Cardiac muscle cell (in vitro differentiated cells and primary cell): Measurements from ENCODE around the gene ACE. TPM values are rescaled to one million over a fixed set of nuclear protein-coding genes. Genes with fewer than 3 reads are reported as not detected.

Experiments
- DNase-seq, 2 donors: peaks; one replicate each; pipeline versions ENCODE4 v3.0.0 to v3.0.0-alpha.2; 2010 to 2017; ENCODE audit warnings: low read depth in 1 of 2, low spot score in 1 of 2
- H3K27ac ChIP-seq: fragments of 200-600 bp; sonication (generic); 2 replicates; pipeline ENCODE4 v1.5.1; 2016
- H3K27me3 ChIP-seq: fragments of 200-600 bp; sonication (generic); 2 replicates; pipeline ENCODE4 v1.6.0; 2016; ENCODE audit warnings: control low read depth
- H3K36me3 ChIP-seq: fragments of 200-600 bp; sonication (generic); 2 replicates; pipeline ENCODE4 v1.5.1; 2016; ENCODE audit warnings: control low read depth
- H3K4me1 ChIP-seq: fragments of 200-600 bp; sonication (generic); 2 replicates; pipeline ENCODE4 v1.8.1; 2017; ENCODE audit warnings: low read depth, mild to moderate bottlenecking, mixed run types
- H3K4me3 ChIP-seq: fragments of 200-600 bp; sonication (generic); 2 replicates; pipeline ENCODE4 v1.5.1; 2016; ENCODE audit warnings: mild to moderate bottlenecking
- H3K9me3 ChIP-seq: fragments of 200-600 bp; sonication (generic); 2 replicates; pipeline ENCODE4 v1.5.1; 2017; ENCODE audit warnings: low read depth, mild to moderate bottlenecking, control low read depth
- polyA plus RNA-seq: library from polyadenylated mRNA; unstranded; fragments of >200 nt; fragmentation: Nextera tagmentation; extraction: Ambion mirVana; gene quantifications from 2 replicates; pipeline ENCODE4 v1.2.1, GENCODE V29; 2016
- total RNA-seq: library from RNA; depleted of rRNA; stranded (reverse); fragments of >200 nt; gene quantifications from 2 replicates; pipeline ENCODE4 v1.2.3, GENCODE V29; 2016
- TF ChIP-seq, protein P1 (sequence below): IDR thresholded peaks from 2 replicates; pipeline ENCODE4 v1.5.1; 2012; ENCODE audit warnings: low read depth, mild to moderate bottlenecking, low read length

ACE gene
- total and polyA plus RNA-seq, 2 experiments from 2014 or later, result 1.8 to 3.2 TPM

DNA sequence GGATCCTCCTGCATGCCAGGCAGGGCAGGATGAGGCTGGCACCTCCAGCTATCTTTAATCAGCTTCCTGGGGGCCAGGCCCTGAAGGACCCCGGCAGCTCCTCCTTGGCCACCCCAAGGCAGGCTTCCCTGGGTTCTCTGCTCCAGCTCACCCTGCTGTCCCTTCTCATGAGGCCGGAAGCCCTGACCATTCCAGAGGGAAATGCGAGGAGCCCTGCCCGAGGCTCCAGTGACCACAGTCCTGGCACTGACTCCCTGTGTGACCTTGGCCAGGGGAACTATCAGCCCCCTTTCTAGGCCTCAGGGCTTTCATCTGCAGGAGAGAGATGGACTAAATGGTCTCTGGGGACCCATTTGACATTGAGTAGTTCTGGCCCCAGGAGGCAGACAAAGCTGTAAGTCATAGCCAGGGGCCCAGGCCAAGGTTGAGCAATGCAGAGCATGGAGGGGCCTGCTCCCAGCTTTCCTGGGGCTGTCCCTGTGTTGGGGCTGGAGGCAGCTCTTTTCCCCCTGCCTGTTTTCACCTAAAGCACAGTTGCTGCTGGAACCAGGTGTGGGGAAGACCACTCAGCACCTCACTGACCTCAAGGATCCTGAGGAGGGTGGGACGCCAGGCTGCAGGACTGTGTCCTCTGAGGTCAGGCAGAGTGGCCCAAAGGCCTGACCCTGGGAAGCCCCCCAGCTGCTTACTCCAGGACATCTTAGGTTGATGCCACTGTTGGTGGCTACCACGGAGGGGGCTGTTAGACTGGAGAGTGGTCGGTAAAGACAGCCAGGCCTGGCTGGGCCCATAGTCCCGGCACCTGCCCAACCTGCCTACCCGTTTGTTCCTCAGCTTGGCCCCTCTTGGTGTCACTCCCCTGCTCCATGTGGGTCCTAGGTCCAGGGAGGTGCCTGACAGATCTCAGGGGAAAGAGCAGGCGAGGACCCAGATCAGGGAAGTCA is 54.4 kb downstream of the ACE start:
- Histone ChIP-seq H3K36me3 (no peaks in the 10 kb centered on the region), H3K27me3 (no peaks in the 10 kb centered on the region), H3K9me3 (no peaks in the 10 kb centered on the region), H3K4me1 (no peaks in the 10 kb centered on the region), H3K4me3 (no peak overlapping the region), H3K27ac (no peak overlapping the region)
- DNase-seq, result no peak
- TF ChIP-seq, protein P1, sequence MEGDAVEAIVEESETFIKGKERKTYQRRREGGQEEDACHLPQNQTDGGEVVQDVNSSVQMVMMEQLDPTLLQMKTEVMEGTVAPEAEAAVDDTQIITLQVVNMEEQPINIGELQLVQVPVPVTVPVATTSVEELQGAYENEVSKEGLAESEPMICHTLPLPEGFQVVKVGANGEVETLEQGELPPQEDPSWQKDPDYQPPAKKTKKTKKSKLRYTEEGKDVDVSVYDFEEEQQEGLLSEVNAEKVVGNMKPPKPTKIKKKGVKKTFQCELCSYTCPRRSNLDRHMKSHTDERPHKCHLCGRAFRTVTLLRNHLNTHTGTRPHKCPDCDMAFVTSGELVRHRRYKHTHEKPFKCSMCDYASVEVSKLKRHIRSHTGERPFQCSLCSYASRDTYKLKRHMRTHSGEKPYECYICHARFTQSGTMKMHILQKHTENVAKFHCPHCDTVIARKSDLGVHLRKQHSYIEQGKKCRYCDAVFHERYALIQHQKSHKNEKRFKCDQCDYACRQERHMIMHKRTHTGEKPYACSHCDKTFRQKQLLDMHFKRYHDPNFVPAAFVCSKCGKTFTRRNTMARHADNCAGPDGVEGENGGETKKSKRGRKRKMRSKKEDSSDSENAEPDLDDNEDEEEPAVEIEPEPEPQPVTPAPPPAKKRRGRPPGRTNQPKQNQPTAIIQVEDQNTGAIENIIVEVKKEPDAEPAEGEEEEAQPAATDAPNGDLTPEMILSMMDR, result no peak

DNA sequence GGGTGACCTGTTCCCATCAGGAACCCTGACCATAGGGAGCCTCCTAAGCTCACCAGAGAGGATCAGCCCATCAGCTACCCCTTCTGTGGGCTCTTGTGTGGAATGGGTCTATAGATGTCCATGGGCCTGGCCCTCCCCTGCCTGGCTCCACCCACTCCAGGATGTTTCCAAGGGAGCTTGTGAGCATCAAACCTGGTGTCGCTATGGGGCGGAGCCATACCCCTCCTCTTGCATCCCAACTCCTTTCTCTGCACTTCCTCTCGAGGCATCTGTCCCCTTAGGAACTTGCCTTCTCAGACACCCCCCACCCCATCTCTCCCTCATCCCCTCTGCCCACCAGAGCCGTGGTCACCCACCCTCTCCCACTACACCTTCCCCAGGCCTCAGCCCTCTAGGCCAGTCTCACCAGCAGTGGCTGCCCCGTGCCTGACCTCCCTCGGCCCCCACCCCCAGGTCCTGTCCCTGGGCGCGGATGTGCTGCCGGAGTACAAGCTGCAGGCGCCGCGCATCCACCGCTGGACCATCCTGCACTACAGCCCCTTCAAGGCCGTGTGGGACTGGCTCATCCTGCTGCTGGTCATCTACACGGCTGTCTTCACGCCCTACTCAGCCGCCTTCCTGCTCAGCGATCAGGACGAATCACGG is 56.7 kb downstream of the ACE start:
- Histone ChIP-seq H3K36me3 (no peaks in the 10 kb centered on the region), H3K27ac (no peak overlapping the region), H3K9me3 (no peaks in the 10 kb centered on the region), H3K4me1 (no peaks in the 10 kb centered on the region), H3K4me3 (no peak overlapping the region), H3K27me3 (peaks cover 16% of the 10 kb centered on the region)
- TF ChIP-seq, protein P1, result no peak
- no peak for DNase-seq

DNA sequence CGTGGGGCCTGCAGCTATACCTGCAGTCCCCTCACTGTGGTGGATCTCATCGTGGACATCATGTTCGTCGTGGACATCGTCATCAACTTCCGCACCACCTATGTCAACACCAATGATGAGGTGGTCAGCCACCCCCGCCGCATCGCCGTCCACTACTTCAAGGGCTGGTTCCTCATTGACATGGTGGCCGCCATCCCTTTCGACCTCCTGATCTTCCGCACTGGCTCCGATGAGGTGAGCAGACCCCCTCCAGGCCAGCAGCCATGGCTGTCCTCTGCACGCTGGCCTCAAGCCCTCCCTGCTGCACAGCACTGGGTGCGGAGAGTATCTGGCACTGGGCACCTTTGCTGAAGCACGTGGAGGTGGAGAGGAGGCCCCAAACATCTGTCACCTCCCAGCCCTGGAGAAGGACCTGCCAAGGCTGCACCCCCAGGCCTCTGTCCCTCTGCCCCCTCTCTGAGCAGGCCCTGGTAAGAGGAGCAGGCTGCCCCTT is 57.3 kb downstream of the ACE start:
- Histone ChIP-seq H3K27ac (no peak overlapping the region), H3K36me3 (no peaks in the 10 kb centered on the region), H3K4me3 (no peak overlapping the region), H3K9me3 (no peaks in the 10 kb centered on the region), H3K27me3 (peaks cover 22% of the 10 kb centered on the region), H3K4me1 (no peaks in the 10 kb centered on the region)
- DNase-seq, result no peak
- TF ChIP-seq, protein P1, result no peak

DNA sequence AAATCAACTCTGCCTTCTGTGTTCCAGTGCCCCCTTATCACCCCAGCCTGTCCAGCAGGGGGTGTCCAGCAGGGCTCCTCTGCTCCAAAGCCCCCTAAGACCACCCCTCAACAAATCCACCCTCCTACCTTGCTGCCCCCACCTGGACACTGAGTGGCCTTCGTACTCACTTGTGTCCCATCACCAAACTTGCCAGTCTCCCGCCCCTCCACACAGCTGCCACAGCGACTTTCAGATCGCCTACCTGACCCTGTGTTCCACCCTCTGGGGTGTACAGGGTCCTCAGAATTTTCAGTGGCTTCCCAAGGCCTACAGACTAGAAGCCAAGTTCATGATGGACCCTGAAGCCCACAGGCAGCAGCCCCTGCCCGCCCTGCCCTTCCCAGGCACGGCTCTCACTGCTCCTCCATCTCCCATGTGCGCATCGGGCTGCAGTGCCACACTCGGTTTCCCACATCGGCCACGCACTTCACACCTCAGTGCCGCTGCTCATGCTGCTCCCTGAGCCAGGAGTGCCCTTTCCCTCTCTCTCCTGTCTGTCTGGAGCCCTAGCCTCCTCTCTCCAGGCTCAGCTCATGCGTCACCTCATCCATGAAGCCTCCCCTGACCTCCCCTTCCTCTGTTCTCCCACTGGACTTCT is 58.1 kb downstream of the ACE start:
- Histone ChIP-seq H3K4me3 (no peak overlapping the region), H3K4me1 (no peaks in the 10 kb centered on the region), H3K9me3 (no peaks in the 10 kb centered on the region), H3K36me3 (no peaks in the 10 kb centered on the region), H3K27ac (no peak overlapping the region), H3K27me3 (peaks cover 30% of the 10 kb centered on the region)
- DNase-seq, result no peak
- TF ChIP-seq, protein P1, result no peak

DNA sequence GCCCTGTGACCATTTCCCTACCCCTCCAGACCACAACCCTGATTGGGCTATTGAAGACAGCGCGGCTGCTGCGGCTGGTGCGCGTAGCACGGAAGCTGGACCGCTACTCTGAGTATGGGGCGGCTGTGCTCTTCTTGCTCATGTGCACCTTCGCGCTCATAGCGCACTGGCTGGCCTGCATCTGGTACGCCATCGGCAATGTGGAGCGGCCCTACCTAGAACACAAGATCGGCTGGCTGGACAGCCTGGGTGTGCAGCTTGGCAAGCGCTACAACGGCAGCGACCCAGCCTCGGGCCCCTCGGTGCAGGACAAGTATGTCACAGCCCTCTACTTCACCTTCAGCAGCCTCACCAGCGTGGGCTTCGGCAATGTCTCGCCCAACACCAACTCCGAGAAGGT is 58.8 kb downstream of the ACE start:
- Histone ChIP-seq H3K9me3 (no peaks in the 10 kb centered on the region), H3K27me3 (peaks cover 37% of the 10 kb centered on the region), H3K4me3 (no peak overlapping the region), H3K27ac (no peak overlapping the region), H3K4me1 (no peaks in the 10 kb centered on the region), H3K36me3 (no peaks in the 10 kb centered on the region)
- DNase-seq, result no peak
- TF ChIP-seq, protein P1, result no peak
